CD4-positive, alpha-beta T cell treated with Interleukin-6 at 100 ng/mL for 8 hours (primary cell): ENCODE data around the gene CHP1.
"Not testable (repeated sequence)": the region's sequence is repeated elsewhere in the genome, so short reads cannot be mapped to it uniquely, and the experiment has no call there.

Experiments used
- DNase-seq: peaks from one replicate; pipeline ENCODE4 v3.0.0-alpha.2; 2020; ENCODE audit warnings: mixed read lengths, low spot score

Gene CHP1

GRCh38 chr15:41256577-41257038, 25.5 kb downstream of the CHP1 start:
- DNase-seq = no peak

DNA sequence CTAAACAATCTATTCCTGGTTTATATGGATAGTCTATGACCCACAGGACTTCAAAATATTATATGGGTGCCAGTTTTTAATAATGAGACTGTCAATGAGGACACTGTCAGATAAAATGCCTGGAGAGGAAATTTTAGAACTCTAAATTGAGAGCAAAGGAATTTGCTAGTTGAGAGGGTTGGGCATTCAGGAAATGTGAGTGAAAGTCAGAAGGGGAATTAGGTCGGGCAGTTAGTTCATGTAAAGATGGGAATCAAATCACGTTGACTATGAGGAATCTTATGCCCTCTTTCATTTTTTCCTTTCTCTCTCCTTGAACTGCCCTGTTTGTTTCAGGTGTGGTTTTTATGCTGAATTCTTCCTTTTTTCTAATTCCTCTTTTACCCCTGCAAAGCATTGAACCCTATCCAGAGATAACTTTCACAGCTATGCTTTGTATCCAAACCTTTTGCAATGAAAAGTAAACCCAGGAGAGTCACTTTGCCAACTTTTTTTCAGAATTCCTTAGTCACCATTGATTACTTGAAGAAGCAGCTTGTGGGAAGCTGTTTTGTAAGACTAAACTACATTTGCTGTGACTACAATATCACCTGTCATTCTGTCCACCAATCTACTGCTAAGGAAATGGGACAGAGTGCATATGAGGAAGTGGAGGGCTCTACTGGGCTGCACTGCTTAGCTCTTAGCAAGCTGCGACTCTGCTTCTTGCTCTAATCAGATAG, 27.8 kb downstream of the CHP1 start:
- no peak for DNase-seq

DNA sequence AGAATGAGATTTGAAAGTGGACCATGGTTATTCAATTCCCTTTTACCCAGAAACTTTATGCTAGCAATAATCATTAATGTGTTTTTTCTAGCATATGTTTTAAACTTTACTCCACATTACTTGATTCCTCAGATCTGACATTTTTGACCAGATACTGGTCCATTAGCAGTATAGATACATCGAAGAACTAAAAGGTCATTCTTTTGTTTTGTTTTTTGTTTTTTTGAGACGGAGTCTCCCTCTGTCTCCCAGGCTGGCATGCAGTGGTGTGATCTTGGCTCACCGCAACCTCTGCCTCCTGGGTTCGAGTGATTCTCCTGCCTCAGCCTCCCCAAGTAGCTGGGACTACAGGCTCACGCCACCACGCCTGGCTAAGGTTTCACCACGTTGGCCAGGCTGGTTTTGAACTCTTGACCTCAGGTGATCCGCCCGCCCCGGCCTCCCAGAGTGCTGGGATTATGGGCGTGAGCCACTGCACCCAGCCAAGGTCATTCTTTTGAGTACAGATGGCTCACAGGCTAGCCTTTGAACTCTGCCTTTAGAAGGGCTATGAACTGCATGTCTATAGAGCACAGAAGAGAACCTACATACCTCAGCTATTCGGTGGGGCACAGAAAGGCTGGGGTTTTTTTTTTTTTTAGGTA, 28.6 kb downstream of the CHP1 start:
- no peak for DNase-seq

- not testable (repeated sequence) for DNase-seq
Measured at GRCh38 chr15:41260924-41261323, 29.9 kb downstream of the CHP1 start.

DNA sequence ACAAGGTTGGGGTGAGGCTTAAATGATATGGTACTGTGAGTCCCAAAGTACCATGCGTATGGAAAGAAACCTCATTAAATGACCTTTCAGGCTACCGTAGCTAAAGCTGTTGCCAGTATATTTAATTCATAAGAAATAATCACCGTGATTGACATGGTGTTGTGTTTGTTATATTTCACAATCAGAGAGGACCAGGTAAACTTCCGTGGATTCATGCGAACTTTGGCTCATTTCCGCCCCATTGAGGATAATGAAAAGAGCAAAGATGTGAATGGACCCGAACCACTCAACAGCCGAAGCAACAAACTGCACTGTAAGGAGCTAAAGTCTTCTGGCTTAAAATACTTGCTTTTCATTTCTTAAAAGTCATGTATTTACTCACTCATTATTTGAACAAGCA, 31.5 kb downstream of the CHP1 start:
- DNase-seq = no peak

- DNase-seq = no peak
Measured at GRCh38 chr15:41263891-41264351, 32.9 kb downstream of the CHP1 start.

DNA sequence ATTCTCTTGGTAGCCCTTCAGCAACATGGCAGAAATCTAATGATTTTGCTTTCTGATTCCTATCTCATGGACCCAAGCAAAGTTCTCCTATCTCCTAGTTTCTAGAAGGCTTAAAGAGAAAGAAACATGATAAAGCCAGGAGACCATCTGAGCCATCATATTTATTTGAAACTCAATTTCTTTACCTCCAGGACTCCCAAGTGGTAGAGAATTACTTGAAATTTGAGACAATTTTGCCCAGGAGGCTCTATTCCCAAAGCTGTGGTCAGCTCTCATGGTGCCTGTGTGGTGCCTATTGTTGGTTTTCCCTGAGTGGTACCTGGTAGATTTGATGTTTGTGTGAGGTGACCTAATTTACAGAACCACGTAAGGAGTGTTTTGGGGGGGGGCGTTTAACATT, 38.8 kb downstream of the CHP1 start:
- DNase-seq = no peak

GRCh38 chr15:41276831-41277230, 45.8 kb downstream of the CHP1 start:
- DNase-seq = no peak

DNA sequence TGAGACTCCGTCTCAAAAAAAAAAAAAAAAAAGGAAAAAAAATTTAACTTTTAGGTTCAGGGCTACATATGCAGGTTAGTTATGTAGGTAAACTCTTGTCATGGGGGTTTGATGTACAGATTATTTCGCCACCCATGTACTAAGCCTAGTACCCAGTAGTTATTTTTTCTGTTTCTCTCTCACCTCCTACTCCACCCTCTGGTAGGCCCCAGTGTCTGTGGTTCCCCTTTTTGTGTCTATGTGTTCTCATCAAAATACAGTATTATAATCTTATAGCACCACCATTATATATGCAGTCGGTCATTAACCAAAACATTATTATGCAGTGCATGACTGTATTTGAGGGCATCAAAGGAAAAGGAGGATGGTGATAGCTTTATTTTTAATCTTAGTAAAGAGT, 47.3 kb downstream of the CHP1 start:
- no peak for DNase-seq

GRCh38 chr15:41279535-41280283, 48.6 kb downstream of the CHP1 start:
- no peak for DNase-seq

GRCh38 chr15:41281236-41281635, 50.2 kb downstream of the CHP1 start:
- no peak for DNase-seq

DNA sequence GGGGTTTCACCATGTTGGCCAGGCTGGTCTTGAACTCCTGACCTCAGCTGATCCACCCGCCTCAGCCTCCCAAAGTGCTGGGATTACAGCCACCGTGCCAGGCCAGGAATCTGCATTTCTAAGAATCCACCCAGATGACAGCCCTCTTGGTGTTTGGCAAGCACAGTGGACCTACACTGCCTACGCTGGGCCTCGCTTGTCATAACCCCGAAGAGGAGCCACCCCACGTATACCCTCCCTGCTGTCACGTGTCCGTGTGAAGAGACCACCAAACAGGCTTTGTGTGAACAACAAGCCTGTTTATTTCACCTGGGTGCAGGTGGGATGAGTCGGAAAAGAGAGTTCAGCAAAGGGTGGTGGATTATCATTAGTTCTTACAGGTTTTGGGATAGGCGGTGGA, 51.4 kb downstream of the CHP1 start:
- not testable (repeated sequence) for DNase-seq

DNA sequence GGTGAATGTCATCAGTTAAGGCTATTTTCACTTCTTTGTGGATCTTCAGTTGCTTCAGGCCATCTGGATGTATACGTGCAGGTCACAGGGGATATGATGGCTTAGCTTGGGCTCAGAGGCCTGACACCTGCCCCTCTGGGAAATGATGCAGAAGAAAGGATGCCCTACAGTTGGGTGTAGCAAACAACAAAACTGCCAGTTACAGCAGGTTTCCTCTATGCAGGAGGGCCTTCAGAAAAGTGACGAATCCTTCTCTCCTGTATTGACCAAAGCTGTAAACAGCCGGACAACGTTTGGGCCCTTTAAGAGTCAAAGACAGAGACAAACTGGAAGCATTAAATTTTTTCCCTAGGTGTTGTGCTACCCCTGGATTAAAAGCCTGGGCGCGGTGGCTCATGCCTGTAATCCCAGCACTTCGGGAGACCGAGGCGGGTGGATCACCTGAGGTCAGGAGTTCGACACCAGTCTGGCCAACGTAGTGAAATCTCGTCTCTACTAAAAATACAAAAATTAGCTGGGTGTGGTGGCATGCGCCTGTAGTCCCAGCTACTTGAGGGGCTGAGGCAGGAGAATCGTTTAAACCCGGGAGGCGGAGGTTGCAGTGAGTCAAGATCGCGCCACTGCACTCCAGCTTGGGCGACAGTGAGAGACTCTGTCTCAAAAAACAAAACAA, 52.0 kb downstream of the CHP1 start:
- not testable (repeated sequence) for DNase-seq

- peak; percentile 98 for DNase-seq
Measured at GRCh38 chr15:41283653-41284426, 52.8 kb downstream of the CHP1 start.

DNA sequence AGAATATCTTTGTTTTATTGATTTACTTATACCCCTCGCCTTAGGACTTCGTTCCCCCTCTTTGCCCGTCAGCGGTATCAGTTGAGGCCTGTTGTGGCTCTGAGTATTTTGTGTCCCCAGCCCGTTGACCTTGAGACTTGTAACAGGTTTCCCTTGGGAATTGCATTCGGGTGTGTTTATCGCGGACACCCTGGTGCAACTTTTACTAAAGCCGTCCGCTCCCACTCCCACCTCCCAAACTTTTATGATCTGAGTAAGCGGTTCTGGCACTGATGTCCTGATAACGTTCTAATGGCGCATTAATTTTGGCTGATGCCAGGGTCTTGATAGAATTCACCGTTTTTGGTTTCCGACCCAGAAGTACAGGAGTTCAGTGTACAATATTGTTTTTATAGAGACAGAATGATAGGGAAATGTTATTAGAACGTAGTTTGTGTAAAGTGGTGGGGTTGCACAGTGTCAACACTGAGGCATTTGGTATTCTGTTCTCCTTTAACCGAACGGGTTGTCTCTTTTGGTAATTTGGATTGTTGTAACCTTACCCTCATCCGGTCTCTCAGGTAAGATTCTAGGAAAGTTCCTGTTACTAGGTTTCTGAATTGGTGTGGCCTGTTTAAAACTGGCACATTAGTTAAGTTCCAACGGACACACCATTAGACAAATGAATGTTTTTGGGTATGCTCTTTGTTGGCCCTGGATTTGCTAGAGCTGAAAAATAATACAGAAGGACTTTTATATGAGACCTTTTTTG, 53.5 kb downstream of the CHP1 start:
- DNase-seq = peak; percentile 2

DNA sequence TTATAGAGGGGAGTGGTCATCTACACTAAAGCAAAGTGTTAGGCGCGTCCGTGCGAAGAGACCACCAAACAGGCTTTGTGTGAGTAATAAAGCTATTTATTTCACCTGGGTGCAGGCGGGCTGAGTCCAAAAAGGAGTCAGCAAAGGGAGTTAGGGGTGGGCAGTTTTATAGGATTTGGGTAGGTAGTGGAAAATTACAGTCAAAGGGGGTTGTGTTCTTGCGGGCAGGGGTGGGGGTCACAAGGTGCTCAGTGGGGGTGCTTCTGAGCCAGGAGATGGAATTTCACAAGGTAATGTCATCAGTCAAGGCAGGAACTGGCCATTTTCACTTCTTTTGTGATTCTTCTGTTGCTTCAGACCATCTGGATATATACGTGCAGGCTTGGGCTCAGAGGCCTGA, 54.2 kb downstream of the CHP1 start:
- DNase-seq = no peak

DNA sequence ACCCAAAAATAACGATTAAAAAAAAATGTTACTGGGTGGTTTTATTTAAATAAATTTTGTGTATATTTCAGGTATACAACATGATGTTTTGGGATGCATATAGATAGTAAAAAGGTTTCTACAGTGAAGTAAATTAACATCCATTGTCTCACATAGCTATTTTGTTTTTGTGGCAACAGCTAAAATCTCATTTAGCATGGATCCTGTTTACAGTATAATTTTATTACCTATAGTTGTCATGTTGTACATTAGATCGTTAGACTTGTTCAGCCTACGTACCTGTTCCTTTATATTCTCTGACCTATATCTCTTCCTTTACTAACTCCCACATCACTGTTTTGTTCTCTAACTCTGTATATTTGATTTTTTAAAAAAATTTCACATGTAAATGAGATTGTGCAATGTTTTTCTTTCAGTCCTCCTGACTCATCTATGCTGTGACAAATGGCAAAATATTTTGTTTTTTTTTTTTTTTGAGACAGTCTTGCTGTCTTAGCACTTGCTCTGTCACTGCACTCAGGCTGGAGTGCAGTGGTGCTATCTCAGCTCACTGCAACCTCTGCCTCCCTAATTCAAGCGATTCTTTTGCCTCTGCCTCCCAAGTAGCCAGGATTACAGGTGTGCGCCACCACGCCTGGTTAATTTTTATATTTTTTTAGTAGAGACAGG, 55.7 kb downstream of the CHP1 start:
- DNase-seq = no peak

- no peak for DNase-seq
Measured at GRCh38 chr15:41288464-41288863, 57.4 kb downstream of the CHP1 start.

GRCh38 chr15:41289953-41290352, 58.9 kb downstream of the CHP1 start:
- no peak for DNase-seq

DNA sequence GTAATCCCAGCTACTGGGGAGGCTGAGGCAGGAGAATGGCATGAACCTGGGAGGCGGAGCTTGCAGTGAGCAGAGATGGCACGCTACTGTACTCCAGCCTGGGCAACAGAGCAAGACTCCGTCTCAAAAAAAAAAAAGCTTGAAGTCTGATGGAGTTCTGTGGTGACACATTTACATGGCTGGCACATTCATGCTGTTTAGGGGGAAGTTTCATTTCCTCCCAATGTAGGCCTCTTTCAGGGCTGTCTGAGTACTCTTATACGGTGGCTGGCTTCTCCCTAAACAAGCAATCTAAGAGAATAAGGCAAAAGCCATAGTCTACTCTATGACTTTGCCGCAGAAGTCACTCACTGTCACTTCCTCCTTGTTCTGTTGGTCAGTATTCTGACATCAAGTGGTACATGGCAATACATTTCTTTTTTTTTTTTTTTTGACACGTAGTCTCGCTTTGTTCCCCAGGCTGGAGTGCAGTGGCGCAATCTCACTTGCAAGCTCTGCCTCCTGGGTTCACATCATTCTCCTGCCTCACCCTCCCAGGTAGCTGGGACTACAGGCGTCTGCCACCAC, 60.1 kb downstream of the CHP1 start:
- DNase-seq = no peak
